Sigmoid colon (tissue), 7 donors: ENCODE data around the gene LAIR1. TPM values are rescaled to one million over a fixed set of nuclear protein-coding genes. Genes with fewer than 3 reads are reported as not detected.
"Not testable (repeated sequence)": the region's sequence is repeated elsewhere in the genome, so short reads cannot be mapped to it uniquely, and the experiment has no call there.

Experiments
- DNase-seq: peaks from one replicate; pipeline ENCODE4 v3.0.0-alpha.2; 2019
- H3K27ac ChIP-seq, 4 donors: fragments of 200-600 bp; sonication (generic); one replicate each; pipeline ENCODE4 v1.5.1; 2016 to 2019; ENCODE audit warnings: mild to moderate bottlenecking in 1 of 4
- H3K27me3 ChIP-seq, 3 donors: fragments of 200-600 bp; sonication (generic); one replicate each; pipeline ENCODE4 v1.5.1; 2019; ENCODE audit warnings: mild to moderate bottlenecking in 1 of 3
- H3K36me3 ChIP-seq, 4 donors: fragments of 200-600 bp; sonication (generic); one replicate each; pipeline ENCODE4 v1.5.1; 2016 to 2019
- H3K4me1 ChIP-seq, 4 donors: fragments of 200-600 bp; sonication (generic); one replicate each; pipeline ENCODE4 v1.5.1; 2017 to 2019
- H3K4me3 ChIP-seq, 4 donors: fragments of 200-600 bp; sonication (generic); one replicate each; pipeline ENCODE4 v1.5.1; 2017 to 2019; ENCODE audit warnings: mild to moderate bottlenecking in 2 of 4, moderate library complexity in 1 of 4
- H3K9me3 ChIP-seq, 4 donors: fragments of 200-600 bp in 3 of 4; sonication (generic) in 3 of 4; one replicate each; pipeline versions ENCODE4 v1.5.1 to v1.6.1; 2013 to 2019
- EP300 ChIP-seq, 4 donors: sonication (generic); formaldehyde crosslinking; IDR thresholded peaks; one replicate each; pipeline ENCODE4 v1.6.1; 2017; ENCODE audit warnings: antibody characterized with exemption in 4 of 4
- POLR2A ChIP-seq, 2 donors: fragments of 450-650 bp; IDR thresholded peaks; one replicate each; pipeline ENCODE4 v1.6.1; 2016; ENCODE audit warnings: antibody characterized with exemption in 2 of 2, mild to moderate bottlenecking in 2 of 2, moderate library complexity in 2 of 2
- POLR2AphosphoS5 ChIP-seq, 4 donors: sonication (generic); formaldehyde crosslinking; IDR thresholded peaks; one replicate each; pipeline ENCODE4 v1.6.1; 2017; ENCODE audit warnings: antibody characterized with exemption in 4 of 4
- WGBS, 2 donors: extraction: QIAGEN DNeasy Blood & Tissue Kit; methylation state at CpG; one replicate each; pipeline ENCODE4 v1.1.7; 2013; 5-methylcytosine and 5-hydroxymethylcytosine counted together
- intact Hi-C: fragments of 100-400 bp; cut with DNase I; formaldehyde crosslinking; loops from one replicate; pipeline ENCODE4 v1.15.1; 2023
- polyA plus RNA-seq, 3 donors: library from polyadenylated mRNA; stranded (reverse); fragments of 200-250 nt; gene quantifications; one replicate each; pipeline ENCODE4 v1.2.3, GENCODE V29; 2013
- total RNA-seq, 4 donors: library from RNA; depleted of rRNA; stranded (reverse); fragments of >200 nt; gene quantifications; one replicate each; pipeline ENCODE4 v1.1.0, GENCODE V29; 2016
- TF ChIP-seq, protein P1 (sequence below), 4 experiments: fragments of 450-650 bp in 3 of 4; fragments of 200-600 bp in 1 of 4; IDR thresholded peaks; one replicate each; pipeline ENCODE4 v1.5.1; 2016 to 2019; ENCODE audit warnings: antibody characterized with exemption in 4 of 4, mild to moderate bottlenecking in 3 of 4, moderate library complexity in 2 of 4
- donor health status: healthy with polysubstance abuse.
- donor health status: Bipolar disorder and iron deficiency.
- donor health status: healthy.

The LAIR1 gene
- total and polyA plus RNA-seq, 7 donors: 4.4 to 34.6 (median 13.4) TPM

DNA sequence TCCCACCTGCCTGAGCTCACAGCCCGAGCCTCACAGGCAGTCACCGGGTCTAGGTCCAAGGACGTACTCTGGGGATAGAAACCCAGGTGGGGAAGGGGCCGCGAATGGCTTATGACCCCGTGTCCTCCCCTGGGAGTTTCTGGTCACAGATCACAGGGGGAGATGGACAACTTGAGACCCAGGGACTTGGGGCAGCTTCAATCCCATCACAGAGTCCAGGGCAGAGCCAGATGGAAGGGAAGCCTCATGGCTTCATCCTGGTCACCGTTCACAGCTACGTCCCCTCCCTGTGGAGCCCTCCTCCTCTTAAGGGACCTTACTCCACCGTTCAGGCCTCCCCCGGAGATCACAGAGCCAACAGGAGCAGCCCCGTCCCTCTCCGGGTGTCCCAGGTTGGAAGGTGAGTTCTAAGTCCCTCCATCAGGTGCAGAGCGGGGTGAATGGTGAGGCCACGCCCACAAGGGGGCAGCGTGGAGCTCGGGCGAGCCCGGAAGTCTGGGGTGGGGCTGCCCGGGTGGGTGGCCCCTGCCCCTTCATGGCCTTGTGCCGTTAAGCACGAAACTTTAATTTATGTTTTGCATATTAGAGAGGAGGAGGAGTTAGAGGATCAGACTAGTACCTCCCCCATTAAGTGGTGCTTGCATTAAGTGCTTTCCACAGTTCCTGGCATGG, 5.4 kb downstream of the LAIR1 start:
- H3K4me3 ChIP-seq, intact Hi-C loops, DNase-seq, H3K36me3 ChIP-seq, H3K4me1 ChIP-seq, H3K27ac ChIP-seq, H3K27me3 ChIP-seq, H3K9me3 ChIP-seq: not testable (repeated sequence)
- WGBS, 2 donors: 20 to 29% methylated on average over 15 of the region's 21 CpGs

DNA sequence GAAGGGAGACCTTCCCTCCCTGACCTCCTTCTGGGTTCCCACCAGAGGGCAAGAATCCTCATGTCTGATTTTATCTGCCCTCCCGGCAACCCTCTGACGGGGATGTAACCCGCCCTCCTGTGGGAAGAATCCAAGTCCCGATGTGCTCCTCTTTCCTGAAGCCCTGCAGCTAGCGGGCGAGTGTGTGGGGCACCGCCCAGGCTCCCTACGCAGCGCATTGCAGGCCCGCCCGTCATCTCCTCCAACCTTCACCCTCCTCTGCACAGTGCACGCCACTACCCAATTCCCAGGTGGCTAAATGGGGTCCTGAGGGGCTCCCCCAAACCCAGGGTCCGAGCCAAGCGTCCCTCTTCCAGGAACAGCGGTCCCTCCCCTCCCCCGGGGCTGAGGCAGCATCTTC, 7.3 kb downstream of the LAIR1 start:
- TF ChIP-seq POLR2A (IDR thresholded peaks at IDR 0.05) (no peak), EP300 (IDR thresholded peaks at IDR 0.05) (no peak), POLR2AphosphoS5 (IDR thresholded peaks at IDR 0.05) (no peak)
- TF ChIP-seq, protein P1, sequence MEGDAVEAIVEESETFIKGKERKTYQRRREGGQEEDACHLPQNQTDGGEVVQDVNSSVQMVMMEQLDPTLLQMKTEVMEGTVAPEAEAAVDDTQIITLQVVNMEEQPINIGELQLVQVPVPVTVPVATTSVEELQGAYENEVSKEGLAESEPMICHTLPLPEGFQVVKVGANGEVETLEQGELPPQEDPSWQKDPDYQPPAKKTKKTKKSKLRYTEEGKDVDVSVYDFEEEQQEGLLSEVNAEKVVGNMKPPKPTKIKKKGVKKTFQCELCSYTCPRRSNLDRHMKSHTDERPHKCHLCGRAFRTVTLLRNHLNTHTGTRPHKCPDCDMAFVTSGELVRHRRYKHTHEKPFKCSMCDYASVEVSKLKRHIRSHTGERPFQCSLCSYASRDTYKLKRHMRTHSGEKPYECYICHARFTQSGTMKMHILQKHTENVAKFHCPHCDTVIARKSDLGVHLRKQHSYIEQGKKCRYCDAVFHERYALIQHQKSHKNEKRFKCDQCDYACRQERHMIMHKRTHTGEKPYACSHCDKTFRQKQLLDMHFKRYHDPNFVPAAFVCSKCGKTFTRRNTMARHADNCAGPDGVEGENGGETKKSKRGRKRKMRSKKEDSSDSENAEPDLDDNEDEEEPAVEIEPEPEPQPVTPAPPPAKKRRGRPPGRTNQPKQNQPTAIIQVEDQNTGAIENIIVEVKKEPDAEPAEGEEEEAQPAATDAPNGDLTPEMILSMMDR (IDR thresholded peaks at IDR 0.05): no peak
- intact Hi-C loops: no loop called here
- Histone ChIP-seq H3K9me3 (no peaks in the 10 kb centered on the region), H3K36me3 (no peaks in the 10 kb centered on the region), H3K27ac (no peak overlapping the region), H3K27me3 (no peaks in the 10 kb centered on the region), H3K4me3 (no peak overlapping the region), H3K4me1 (no peaks in the 10 kb centered on the region)
- 72 to 80% methylated on average over 16 of the region's 16 CpGs for WGBS, 2 donors
- DNase-seq: no peak

DNA sequence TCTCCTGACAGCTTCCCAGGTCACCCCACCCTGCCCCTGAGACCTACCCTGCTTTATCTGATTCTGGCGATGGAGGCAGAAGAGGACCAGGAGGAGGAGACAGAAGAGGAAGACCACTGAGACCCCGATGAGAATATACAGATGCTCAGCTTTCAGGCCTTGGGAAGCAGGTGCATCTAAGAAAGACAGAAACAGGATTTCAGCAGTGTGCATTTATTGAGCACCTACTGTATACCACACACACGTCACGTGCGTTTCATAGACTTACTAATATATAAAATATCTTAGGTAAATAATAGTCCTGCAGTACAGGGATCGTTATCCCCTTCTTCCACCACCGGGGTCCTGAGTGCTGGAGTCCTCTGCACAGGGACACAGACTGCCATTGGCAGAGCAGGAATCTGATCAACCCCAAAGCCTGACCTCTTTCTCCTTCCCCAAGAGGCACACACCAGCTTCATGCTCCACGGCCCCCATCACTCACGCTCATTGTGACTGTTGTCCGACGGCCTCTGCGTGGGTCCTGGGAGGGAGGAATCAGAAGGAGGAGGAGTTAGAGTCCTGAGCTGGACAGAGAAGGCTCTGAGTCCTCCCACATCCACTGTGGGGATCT, 8.2 kb downstream of the LAIR1 start:
- no peaks in the 10 kb centered on the region for H3K27me3 ChIP-seq
- H3K9me3 ChIP-seq: no peaks in the 10 kb centered on the region
- H3K27ac ChIP-seq: no peak overlapping the region
- intact Hi-C loops: no loop called here
- WGBS, 2 donors: 75 to 86% methylated on average over 12 of the region's 12 CpGs
- TF ChIP-seq POLR2AphosphoS5 (IDR thresholded peaks at IDR 0.05) (no peak), EP300 (IDR thresholded peaks at IDR 0.05) (no peak), POLR2A (IDR thresholded peaks at IDR 0.05) (no peak)
- TF ChIP-seq, protein P1 (IDR thresholded peaks at IDR 0.05): no peak
- no peaks in the 10 kb centered on the region for H3K4me1 ChIP-seq
- DNase-seq: no peak
- H3K4me3 ChIP-seq: no peak overlapping the region
- H3K36me3 ChIP-seq: no peaks in the 10 kb centered on the region

DNA sequence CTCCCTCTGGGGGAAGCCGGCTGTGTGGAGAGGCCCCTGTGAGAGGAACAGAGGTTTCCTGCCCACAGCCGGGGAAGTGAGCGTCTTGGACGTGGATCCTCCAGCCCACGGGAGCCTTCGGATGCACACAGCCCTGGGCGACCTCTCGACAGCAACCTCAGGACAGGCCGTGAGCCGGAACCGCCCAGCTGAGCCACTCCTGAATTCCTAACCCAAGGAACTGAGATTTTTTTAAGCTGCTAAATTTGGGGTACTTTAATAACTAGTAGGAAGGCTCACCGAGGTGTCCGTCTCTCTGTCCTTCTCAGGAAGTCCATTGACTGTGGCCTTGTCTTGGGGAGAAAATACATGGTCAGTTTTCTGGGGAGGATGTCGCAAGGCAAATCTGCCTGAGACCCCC, 9.1 kb downstream of the LAIR1 start:
- TF ChIP-seq, protein P1 (IDR thresholded peaks at IDR 0.05): no peak
- no peak for TF ChIP-seq EP300 (IDR thresholded peaks at IDR 0.05)
- Histone ChIP-seq H3K4me3 (no peak overlapping the region), H3K4me1 (no peaks in the 10 kb centered on the region), H3K27ac (no peak overlapping the region), H3K27me3 (no peaks in the 10 kb centered on the region), H3K9me3 (no peaks in the 10 kb centered on the region), H3K36me3 (no peaks in the 10 kb centered on the region)
- DNase-seq: no peak
- WGBS, 2 donors: 82 to 84% methylated on average over 14 of the region's 14 CpGs
- intact Hi-C loops: no loop called here

DNA sequence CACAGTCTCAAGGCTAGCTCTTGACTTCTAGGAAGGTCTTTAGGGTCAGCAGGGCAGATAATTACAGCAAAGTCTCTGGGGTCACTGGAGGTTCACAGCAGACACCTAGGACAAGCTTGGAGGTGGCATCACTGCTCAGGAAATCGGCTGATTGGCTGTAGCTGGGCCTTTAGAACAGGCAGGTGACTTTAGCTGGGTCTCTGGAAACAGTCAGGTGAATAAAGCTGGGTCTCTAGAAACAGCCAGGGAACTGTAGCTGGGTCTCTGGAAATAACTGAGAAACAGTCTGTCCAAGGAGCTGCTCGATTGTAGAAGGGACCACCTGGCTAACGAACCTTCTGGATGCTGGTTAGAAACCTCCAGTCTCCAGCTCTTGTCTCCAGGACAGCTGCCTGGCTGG, 10.0 kb downstream of the LAIR1 start:
- H3K9me3 ChIP-seq: no peaks in the 10 kb centered on the region
- no peak overlapping the region for H3K27ac ChIP-seq
- H3K4me3 ChIP-seq: no peak overlapping the region
- H3K36me3 ChIP-seq: no peaks in the 10 kb centered on the region
- H3K4me1 ChIP-seq: no peaks in the 10 kb centered on the region
- WGBS, 2 donors: 47 to 65% methylated on average over 3 of the region's 3 CpGs
- TF ChIP-seq EP300 (IDR thresholded peaks at IDR 0.05) (no peak), POLR2AphosphoS5 (IDR thresholded peaks at IDR 0.05) (no peak), POLR2A (IDR thresholded peaks at IDR 0.05) (no peak)
- TF ChIP-seq, protein P1 (IDR thresholded peaks at IDR 0.05): no peak
- intact Hi-C loops: no loop called here
- DNase-seq: no peak
- H3K27me3 ChIP-seq: no peaks in the 10 kb centered on the region
